HCT116 (cell line): Measurements from ENCODE around the gene ZFP1. TPM values are rescaled to one million over a fixed set of nuclear protein-coding genes. Genes with fewer than 3 reads are reported as not detected.

Experiments
- ATAC-seq: fragments of 200-7000 bp; cut with Tn5 transposase; 2 replicates; pipeline ENCODE4 v1.9.1; 2020; ENCODE audit warnings: mild to moderate bottlenecking, moderate library complexity
- BruUV-seq: library from RNA; stranded (reverse); fragments of 400-500 nt; replicated peaks from 2 replicates; lab custom pipeline; 2021; lab: Mats Ljungman, UMichigan
- CTCF ChIA-PET: fragments of 300-600 bp; sonication (Branson Sonifier 250); formaldehyde crosslinking; loops from one replicate; lab custom pipeline; 2021; ENCODE audit warnings: antibody characterized with exemption; lab: Charles Lee
- POLR2A ChIA-PET: fragments of 300-600, 350-600 bp; sonication (Branson Sonifier 250); formaldehyde crosslinking; loops from one replicate; lab custom pipeline; 2021; ENCODE audit warnings: antibody characterized with exemption; lab: Charles Lee
- RAD21 ChIA-PET, 2 experiments: fragments of 300-600 bp; sonication (Branson Sonifier 250); formaldehyde crosslinking; loops; one replicate each; lab custom pipeline; 2023; ENCODE audit warnings: low total read pairs in 2 of 2; ENCODE audit not compliant: uncharacterized antibody in 2 of 2, unreplicated experiment in 2 of 2, low non-redundant PET in 1 of 2; lab: Charles Lee
- DNase-seq: peaks from one replicate; pipeline ENCODE4 v3.0.0-alpha.2; 2010; ENCODE audit warnings: low read depth, low spot score
- H2AFZ ChIP-seq: fragments of 200-600 bp; shearing (Covaris generic), sonication (generic); 2 replicates; pipeline ENCODE4 v1.6.1; 2017; ENCODE audit warnings: low read depth, mixed run types, mixed read lengths, antibody characterized with exemption, low read length; ENCODE audit not compliant: poor library complexity, severe bottlenecking
- H3K27ac ChIP-seq: 2 replicates; pipeline ENCODE4 v1.5.1; 2012; ENCODE audit warnings: low read depth, low read length
- H3K27me3 ChIP-seq: fragments of 200-600 bp; sonication (generic); 2 replicates; pipeline ENCODE4 v1.6.1; 2016; ENCODE audit warnings: mixed run types, low read length, mixed read lengths; ENCODE audit not compliant: insufficient read depth
- H3K36me3 ChIP-seq, 2 experiments: fragments of 200-500 bp in 1 of 2; fragments of 200-600 bp in 1 of 2; sonication (Bioruptor generic) in 1 of 2; sonication (generic) in 1 of 2; 2 replicates each; pipeline versions ENCODE4 v1.5.1 to v1.6.1; 2014 to 2016; ENCODE audit warnings: low read length in 2 of 2, inconsistent platforms in 1 of 2, mixed read lengths in 1 of 2, mixed run types in 1 of 2; ENCODE audit not compliant: insufficient read depth in 2 of 2, control insufficient read depth in 1 of 2
- H3K4me1 ChIP-seq, 2 experiments: fragments of 200-600 bp in 1 of 2; sonication (generic) in 1 of 2; 2 replicates each; pipeline versions ENCODE4 v1.5.1 to v1.6.1; 2012 to 2017; ENCODE audit warnings: low read length in 2 of 2, inconsistent platforms in 1 of 2, mild to moderate bottlenecking in 1 of 2, mixed read lengths in 1 of 2, mixed run types in 1 of 2, moderate library complexity in 1 of 2; ENCODE audit not compliant: insufficient read depth in 2 of 2, control insufficient read depth in 1 of 2
- H3K4me2 ChIP-seq: fragments of 200-600 bp; sonication (generic); 2 replicates; pipeline ENCODE4 v1.6.1; 2017; ENCODE audit warnings: mixed run types, low read length, mixed read lengths
- H3K4me3 ChIP-seq, 2 experiments: fragments of 200-600 bp in 1 of 2; sonication (generic) in 1 of 2; replicated peaks in 1 of 2; 2 replicates each; pipeline ENCODE4 v1.5.1; 2011 to 2016; ENCODE audit warnings: low read length in 2 of 2, control low read depth in 1 of 2, low read depth in 1 of 2, mild to moderate bottlenecking in 1 of 2, mixed read lengths in 1 of 2, mixed run types in 1 of 2
- H3K79me2 ChIP-seq: fragments of 200-600 bp; sonication (generic); 2 replicates; pipeline ENCODE4 v1.6.1; 2017; ENCODE audit warnings: mild to moderate bottlenecking, mixed run types, low read length, moderate library complexity, mixed read lengths; ENCODE audit not compliant: insufficient read depth
- H3K9ac ChIP-seq: fragments of 200-600 bp; sonication (generic); 2 replicates; pipeline ENCODE4 v1.6.1; 2016; ENCODE audit warnings: low read length, mixed read lengths
- H3K9me2 ChIP-seq: fragments of 200-600 bp; sonication (generic), shearing (Covaris generic); 2 replicates; pipeline ENCODE4 v1.6.1; 2017; ENCODE audit warnings: mixed run types, mild to moderate bottlenecking, moderate library complexity; ENCODE audit not compliant: insufficient read depth
- H3K9me3 ChIP-seq, 2 experiments: fragments of 200-500 bp in 1 of 2; fragments of 200-600 bp in 1 of 2; sonication (Bioruptor generic) in 1 of 2; sonication (generic) in 1 of 2; 2 replicates each; pipeline ENCODE4 v1.6.1; 2014 to 2017; ENCODE audit warnings: low read length in 2 of 2, mixed read lengths in 2 of 2, inconsistent platforms in 1 of 2, low read depth in 1 of 2, mild to moderate bottlenecking in 1 of 2, mixed run types in 1 of 2, moderate library complexity in 1 of 2; ENCODE audit not compliant: control insufficient read depth in 1 of 2, insufficient read depth in 1 of 2
- H4K20me1 ChIP-seq: fragments of 200-600 bp; sonication (generic), shearing (Covaris generic); 2 replicates; pipeline ENCODE4 v1.6.1; 2017; ENCODE audit warnings: mixed run types, mild to moderate bottlenecking, moderate library complexity; ENCODE audit not compliant: insufficient read depth
- CBX3 ChIP-seq: IDR thresholded peaks from 2 replicates; pipeline ENCODE4 v1.6.1; 2012; ENCODE audit warnings: low read depth
- CEBPB ChIP-seq: IDR thresholded peaks from 2 replicates; pipeline ENCODE4 v1.6.1; 2012; ENCODE audit warnings: low read depth
- FOSL1 ChIP-seq: IDR thresholded peaks from 2 replicates; pipeline ENCODE4 v1.6.1; 2012; ENCODE audit warnings: low read depth
- POLR2AphosphoS5 ChIP-seq: IDR thresholded peaks from 2 replicates; pipeline ENCODE4 v1.6.1; 2011; ENCODE audit warnings: mild to moderate bottlenecking, low read depth, low read length, moderate library complexity
- RAD21 ChIP-seq: IDR thresholded peaks from 2 replicates; pipeline ENCODE4 v1.6.1; 2012; ENCODE audit warnings: low read depth, mild to moderate bottlenecking
- SIN3A ChIP-seq: IDR thresholded peaks from 2 replicates; pipeline ENCODE4 v1.6.1; 2012; ENCODE audit warnings: low read depth
- SP1 ChIP-seq: IDR thresholded peaks from 2 replicates; pipeline ENCODE4 v1.6.1; 2012; ENCODE audit warnings: low read depth
- SRF ChIP-seq: IDR thresholded peaks from 2 replicates; pipeline ENCODE4 v1.6.1; 2012; ENCODE audit warnings: low read depth
- TCF7L2 ChIP-seq: IDR thresholded peaks from 2 replicates; pipeline ENCODE4 v1.7.0; 2011; ENCODE audit warnings: borderline replicate concordance, inconsistent platforms; ENCODE audit not compliant: insufficient read depth, insufficient read length; ENCODE audit errors: extremely low read depth
- ZFX ChIP-seq: fragments of 450-650 bp; IDR thresholded peaks from 2 replicates; pipeline ENCODE4 v1.6.1; 2017
- ZNF274 ChIP-seq: fragments of 200-500 bp; sonication (Bioruptor generic); IDR thresholded peaks from 2 replicates; pipeline ENCODE4 v1.6.1; 2014; ENCODE audit warnings: mild to moderate bottlenecking, low read depth, low read length, inconsistent platforms
- intact Hi-C: fragments of 100-400 bp; cut with micrococcal nuclease; formaldehyde crosslinking; loops from 2 replicates; pipeline ENCODE4 v1.10.0; 2022
- total RNA-seq: library from RNA; stranded (reverse); gene quantifications from one replicate; pipeline ENCODE4 v1.2.1, GENCODE V29; 2021; ENCODE audit not compliant: unreplicated experiment
- TF ChIP-seq, protein P1 (sequence below): IDR thresholded peaks from 2 replicates; pipeline ENCODE4 v1.6.1; 2012
- TF ChIP-seq, protein P2 (sequence below): IDR thresholded peaks from 2 replicates; pipeline ENCODE4 v1.6.1; 2012; ENCODE audit warnings: low read depth

ZFP1 gene
- total RNA-seq, 1 experiment from 2014 or later, result 12.8 TPM

DNA sequence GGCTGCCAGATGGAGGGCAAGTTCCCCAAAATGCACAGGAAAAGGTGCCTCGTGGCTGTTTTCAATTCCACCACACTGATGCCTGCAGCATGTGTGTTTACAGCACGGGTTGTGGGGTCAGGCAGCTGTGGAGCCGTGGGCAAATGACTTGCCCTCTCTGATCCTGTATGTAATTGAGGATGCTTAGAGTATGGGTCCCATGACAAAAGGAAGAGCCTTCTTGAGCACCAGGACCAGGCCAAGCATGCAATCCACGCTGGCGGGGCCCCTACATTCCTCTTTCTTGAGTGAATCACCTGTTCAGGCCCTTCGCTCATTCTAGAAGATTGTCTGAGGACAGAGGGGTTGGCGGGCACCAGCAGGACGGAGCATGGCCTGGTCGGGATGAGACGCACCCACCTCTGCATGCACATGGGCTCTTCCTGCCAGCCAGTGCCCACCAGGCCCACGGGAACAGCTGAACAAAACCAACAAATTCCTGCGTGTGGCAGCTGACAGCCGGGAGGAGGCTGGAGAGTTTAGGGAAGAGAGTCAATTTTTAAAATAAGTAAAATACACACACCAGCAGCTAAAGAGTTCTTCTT is 60.0 kb downstream of the ZFP1 start:
- H3K27ac ChIP-seq, result no peak overlapping the region
- no peaks in the 10 kb centered on the region for H3K9me3 ChIP-seq
- H3K4me2 ChIP-seq, result no peak overlapping the region
- no peak overlapping the region for H3K4me3 ChIP-seq
- DNase-seq, result no peak
- ChIA-PET RAD21 (no interaction called here), CTCF (interaction anchor here (1.0 kb wide), 1 partner anchor 9 kb away, joined by 3 read pairs; no protein-coding TSS in a partner anchor), POLR2A (no interaction called here)
- no peaks in the 10 kb centered on the region for H3K4me1 ChIP-seq
- no peak for TF ChIP-seq CEBPB
- no TSS peak for BruUV-seq
- H2AFZ ChIP-seq, result no peak overlapping the region
- intact Hi-C loops, result no loop called here
- no peaks in the 10 kb centered on the region for H3K79me2 ChIP-seq
- no peaks in the 10 kb centered on the region for H3K36me3 ChIP-seq
- no peaks in the 10 kb centered on the region for H3K27me3 ChIP-seq
- H4K20me1 ChIP-seq, result no peaks in the 10 kb centered on the region
- H3K9ac ChIP-seq, result no peak overlapping the region
- no peaks in the 10 kb centered on the region for H3K9me2 ChIP-seq
- ATAC-seq, result no peak

GRCh38 chr16:75208861-75209505 is 60.7 kb downstream of the ZFP1 start:
- Histone ChIP-seq H3K9ac (no peak overlapping the region), H3K4me3 (no peak overlapping the region), H3K79me2 (no peaks in the 10 kb centered on the region), H3K27ac (no peak overlapping the region), H3K9me3 (no peaks in the 10 kb centered on the region), H4K20me1 (no peaks in the 10 kb centered on the region), H3K27me3 (no peaks in the 10 kb centered on the region), H3K36me3 (no peaks in the 10 kb centered on the region), H3K4me2 (no peak overlapping the region), H3K4me1 (no peaks in the 10 kb centered on the region), H3K9me2 (no peaks in the 10 kb centered on the region), H2AFZ (no peak overlapping the region)
- TF ChIP-seq TCF7L2 (no peak), SIN3A (no peak), CBX3 (no peak), POLR2AphosphoS5 (no peak), ZFX (no peak), SP1 (no peak), RAD21 (no peak), FOSL1 (no peak), ZNF274 (no peak), SRF (no peak), CEBPB (no peak)
- TF ChIP-seq, protein P1, sequence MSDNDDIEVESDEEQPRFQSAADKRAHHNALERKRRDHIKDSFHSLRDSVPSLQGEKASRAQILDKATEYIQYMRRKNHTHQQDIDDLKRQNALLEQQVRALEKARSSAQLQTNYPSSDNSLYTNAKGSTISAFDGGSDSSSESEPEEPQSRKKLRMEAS, result no peak
- TF ChIP-seq, protein P2, sequence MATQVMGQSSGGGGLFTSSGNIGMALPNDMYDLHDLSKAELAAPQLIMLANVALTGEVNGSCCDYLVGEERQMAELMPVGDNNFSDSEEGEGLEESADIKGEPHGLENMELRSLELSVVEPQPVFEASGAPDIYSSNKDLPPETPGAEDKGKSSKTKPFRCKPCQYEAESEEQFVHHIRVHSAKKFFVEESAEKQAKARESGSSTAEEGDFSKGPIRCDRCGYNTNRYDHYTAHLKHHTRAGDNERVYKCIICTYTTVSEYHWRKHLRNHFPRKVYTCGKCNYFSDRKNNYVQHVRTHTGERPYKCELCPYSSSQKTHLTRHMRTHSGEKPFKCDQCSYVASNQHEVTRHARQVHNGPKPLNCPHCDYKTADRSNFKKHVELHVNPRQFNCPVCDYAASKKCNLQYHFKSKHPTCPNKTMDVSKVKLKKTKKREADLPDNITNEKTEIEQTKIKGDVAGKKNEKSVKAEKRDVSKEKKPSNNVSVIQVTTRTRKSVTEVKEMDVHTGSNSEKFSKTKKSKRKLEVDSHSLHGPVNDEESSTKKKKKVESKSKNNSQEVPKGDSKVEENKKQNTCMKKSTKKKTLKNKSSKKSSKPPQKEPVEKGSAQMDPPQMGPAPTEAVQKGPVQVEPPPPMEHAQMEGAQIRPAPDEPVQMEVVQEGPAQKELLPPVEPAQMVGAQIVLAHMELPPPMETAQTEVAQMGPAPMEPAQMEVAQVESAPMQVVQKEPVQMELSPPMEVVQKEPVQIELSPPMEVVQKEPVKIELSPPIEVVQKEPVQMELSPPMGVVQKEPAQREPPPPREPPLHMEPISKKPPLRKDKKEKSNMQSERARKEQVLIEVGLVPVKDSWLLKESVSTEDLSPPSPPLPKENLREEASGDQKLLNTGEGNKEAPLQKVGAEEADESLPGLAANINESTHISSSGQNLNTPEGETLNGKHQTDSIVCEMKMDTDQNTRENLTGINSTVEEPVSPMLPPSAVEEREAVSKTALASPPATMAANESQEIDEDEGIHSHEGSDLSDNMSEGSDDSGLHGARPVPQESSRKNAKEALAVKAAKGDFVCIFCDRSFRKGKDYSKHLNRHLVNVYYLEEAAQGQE, result no peak
- intact Hi-C loops, result no loop called here
- ChIA-PET RAD21 (no interaction called here), POLR2A (no interaction called here), CTCF (interaction anchor here (1.0 kb wide), 1 partner anchor 10 kb away, joined by 3 read pairs; no protein-coding TSS in a partner anchor)
- ATAC-seq, result no peak
- no TSS peak for BruUV-seq
- no peak for DNase-seq
